Panc1 (cell line): Measurements from ENCODE around the gene SPECC1L. TPM values are rescaled to one million over a fixed set of nuclear protein-coding genes. Genes with fewer than 3 reads are reported as not detected.

ENCODE experiments used
- ATAC-seq: fragments of 200-7000 bp; cut with Tn5 transposase; 2 replicates; pipeline ENCODE4 v1.9.1; 2020; ENCODE audit warnings: mild to moderate bottlenecking, moderate library complexity
- BruUV-seq: library from RNA; stranded (reverse); fragments of 400-500 nt; replicated peaks from 2 replicates; lab custom pipeline; 2021; lab: Mats Ljungman, UMichigan
- CTCF ChIA-PET: fragments of 300-600 bp; sonication (Branson Sonifier 250); formaldehyde crosslinking; loops from one replicate; lab custom pipeline; 2022; ENCODE audit warnings: antibody characterized with exemption; lab: Charles Lee
- POLR2A ChIA-PET: fragments of 300-600 bp; sonication (Branson Sonifier 250); formaldehyde crosslinking; loops from one replicate; lab custom pipeline; 2022; ENCODE audit warnings: antibody characterized with exemption; lab: Charles Lee
- DNase-seq: peaks from one replicate; pipeline ENCODE4 v3.0.0-alpha.2; 2010; ENCODE audit warnings: low read depth, low spot score
- H3K27ac ChIP-seq: 2 replicates; pipeline ENCODE4 v1.5.1; 2011; ENCODE audit warnings: mild to moderate bottlenecking, low read length, inconsistent platforms
- H3K27me3 ChIP-seq: fragments of 200-500 bp; sonication (Bioruptor generic); 2 replicates; pipeline ENCODE4 v1.6.0; 2014; ENCODE audit warnings: low read length, inconsistent platforms; ENCODE audit not compliant: control insufficient read depth, insufficient read depth
- H3K36me3 ChIP-seq: fragments of 200-500 bp; sonication (Bioruptor generic); 2 replicates; pipeline ENCODE4 v1.5.1; 2014; ENCODE audit warnings: inconsistent platforms, mild to moderate bottlenecking, low read length, moderate library complexity; ENCODE audit not compliant: control insufficient read depth, insufficient read depth
- H3K4me1 ChIP-seq: 2 replicates; pipeline ENCODE4 v1.5.1; 2011; ENCODE audit warnings: inconsistent platforms, mild to moderate bottlenecking, low read length, moderate library complexity; ENCODE audit not compliant: control insufficient read depth, insufficient read depth
- H3K4me3 ChIP-seq, 2 experiments: 2 replicates each; pipeline ENCODE4 v1.5.1; 2011 to 2012; ENCODE audit warnings: low read depth in 2 of 2, low read length in 2 of 2, mild to moderate bottlenecking in 2 of 2, inconsistent platforms in 1 of 2, moderate library complexity in 1 of 2
- H3K9me3 ChIP-seq: fragments of 200-500 bp; sonication (Bioruptor generic); 2 replicates; pipeline ENCODE4 v1.5.1; 2014; ENCODE audit warnings: low read depth, mild to moderate bottlenecking, inconsistent platforms, low read length, moderate library complexity; ENCODE audit not compliant: control insufficient read depth, insufficient read depth
- CTCF ChIP-seq: fragments of 450-650 bp; IDR thresholded peaks from 2 replicates; pipeline ENCODE4 v1.5.1; 2017; ENCODE audit warnings: mild to moderate bottlenecking
- POLR2AphosphoS5 ChIP-seq: IDR thresholded peaks from 2 replicates; pipeline ENCODE4 v1.6.1; 2012; ENCODE audit warnings: mild to moderate bottlenecking, low read depth, low read length, moderate library complexity
- REST ChIP-seq, 2 experiments: IDR thresholded peaks; 2 replicates each; pipeline ENCODE4 v1.6.1; 2011 to 2012; ENCODE audit warnings: low read depth in 2 of 2, control low read depth in 1 of 2, low read length in 1 of 2, mild to moderate bottlenecking in 1 of 2, moderate library complexity in 1 of 2; ENCODE audit not compliant: insufficient read depth in 1 of 2
- SIN3A ChIP-seq: IDR thresholded peaks from 2 replicates; pipeline ENCODE4 v1.6.1; 2012; ENCODE audit warnings: low read depth, mild to moderate bottlenecking, low read length, moderate library complexity, borderline replicate concordance; ENCODE audit not compliant: insufficient read depth
- TCF7L2 ChIP-seq: IDR thresholded peaks from 2 replicates; pipeline ENCODE4 v1.6.1; 2011; ENCODE audit warnings: mild to moderate bottlenecking, low read depth, low read length, inconsistent platforms
- in situ Hi-C: cut with HindIII; loops from 2 replicates; pipeline ENCODE4 v1.10.0; 2016; ENCODE audit warnings: low sequenced_read_pairs, low pct_unique_long_range_greater_than_20kb
- intact Hi-C: fragments of 100-400 bp; cut with micrococcal nuclease; formaldehyde crosslinking; loops from one replicate; pipeline ENCODE4 v1.10.0; 2022; ENCODE audit not compliant: unreplicated experiment
- total RNA-seq: library from RNA; stranded (reverse); gene quantifications from one replicate; pipeline ENCODE4 v1.2.1, GENCODE V29; 2021; ENCODE audit not compliant: unreplicated experiment

SPECC1L gene
- total RNA-seq, 1 experiment from 2014 or later, result 43.3 TPM

GRCh38 chr22:24434471-24435322, 164.1 kb downstream of the SPECC1L start:
- Histone ChIP-seq H3K4me3 (no peak overlapping the region), H3K4me1 (no peaks in the 10 kb centered on the region; the same call in 1 of the 2 replicates), H3K9me3 (no peaks in the 10 kb centered on the region), H3K27ac (no peak overlapping the region), H3K36me3 (no peaks in the 10 kb centered on the region), H3K27me3 (no peaks in the 10 kb centered on the region)
- no peak for TF ChIP-seq REST (IDR thresholded peaks at IDR 0.05; ENCODE audit: insufficient read depth in 1 of 2, low read depth in 2 of 2, low read length in 1 of 2)
- no peak for TF ChIP-seq POLR2AphosphoS5
- TF ChIP-seq SIN3A, result no peak
- no peak for TF ChIP-seq TCF7L2
- no peak for TF ChIP-seq CTCF
- ChIA-PET CTCF (no interaction called here), POLR2A (no interaction called here)
- in situ Hi-C loops, result no loop called here
- BruUV-seq, result no TSS peak
- ATAC-seq, result no peak
- intact Hi-C loops, result no loop called here
- DNase-seq, result no peak

GRCh38 chr22:24435323-24435645, 164.7 kb downstream of the SPECC1L start:
- Histone ChIP-seq H3K27me3 (no peaks in the 10 kb centered on the region), H3K27ac (no peak overlapping the region), H3K4me1 (no peaks in the 10 kb centered on the region; the same call in 1 of the 2 replicates), H3K9me3 (no peaks in the 10 kb centered on the region), H3K4me3 (no peak overlapping the region), H3K36me3 (no peaks in the 10 kb centered on the region)
- TF ChIP-seq CTCF, result no peak
- no peak for TF ChIP-seq REST (IDR thresholded peaks at IDR 0.05; ENCODE audit: insufficient read depth in 1 of 2, low read depth in 2 of 2, low read length in 1 of 2)
- no peak for TF ChIP-seq TCF7L2
- TF ChIP-seq SIN3A, result no peak
- TF ChIP-seq POLR2AphosphoS5, result no peak
- DNase-seq (no peak), ATAC-seq (no peak)
- no TSS peak for BruUV-seq
- CTCF ChIA-PET, result no interaction called here
- in situ Hi-C loops, result no loop called here
- intact Hi-C loops, result no loop called here
- POLR2A ChIA-PET, result no interaction called here
